Testis (tissue), 3 donors: ENCODE data around the gene BAD. TPM values are rescaled to one million over a fixed set of nuclear protein-coding genes. Genes with fewer than 3 reads are reported as not detected.

Source experiments
- DNase-seq: peaks from one replicate; pipeline ENCODE4 v3.0.0-alpha.2; 2019
- H3K27ac ChIP-seq, 2 donors: fragments of 200-600 bp; sonication (generic); one replicate each; pipeline ENCODE4 v1.5.1; 2019
- H3K27me3 ChIP-seq: fragments of 200-600 bp; sonication (generic); one replicate; pipeline ENCODE4 v1.5.1; 2019
- H3K36me3 ChIP-seq: fragments of 200-600 bp; sonication (generic); one replicate; pipeline ENCODE4 v1.5.1; 2017; ENCODE audit warnings: low read depth; ENCODE audit errors: missing control alignments
- H3K4me1 ChIP-seq: fragments of 200-600 bp; sonication (generic); one replicate; pipeline ENCODE4 v1.5.1; 2019
- H3K4me3 ChIP-seq, 2 donors: fragments of 200-600 bp; sonication (generic); one replicate each; pipeline ENCODE4 v1.5.1; 2017 to 2019
- H3K9me3 ChIP-seq: fragments of 200-600 bp; sonication (generic); one replicate; pipeline ENCODE4 v1.5.1; 2017
- POLR2A ChIP-seq: fragments of 450-650 bp; IDR thresholded peaks from one replicate; pipeline ENCODE4 v1.6.1; 2017; ENCODE audit warnings: antibody characterized with exemption, mild to moderate bottlenecking, moderate library complexity
- WGBS, 2 donors: methylation state at CpG; one replicate each; pipeline ENCODE4 v1.1.5; 2018; 5-methylcytosine and 5-hydroxymethylcytosine counted together
- intact Hi-C: fragments of 100-400 bp; cut with DNase I; formaldehyde crosslinking; loops from one replicate; pipeline ENCODE4 v1.15.1; 2023; ENCODE audit warnings: low total_unique reads
- polyA plus RNA-seq: library from polyadenylated mRNA; stranded (reverse); fragments of 350-450 nt; fragmentation: Illumina TruSeq; extraction: RNeasy Lipid Tissue Mini Kit (QIAGEN cat#74804); gene quantifications from one replicate; pipeline ENCODE4 v1.2.3, GENCODE V29; 2014; ENCODE audit warnings: low read depth, low replicate concordance; ENCODE audit not compliant: insufficient read depth
- total RNA-seq, 2 donors: library from RNA; depleted of rRNA; stranded (reverse); fragments of >200 nt; gene quantifications; one replicate each; pipeline ENCODE4 v1.2.3, GENCODE V29; 2016
- TF ChIP-seq, protein P1 (sequence below), 3 experiments: fragments of 450-650 bp in 2 of 3; fragments of 200-600 bp in 1 of 3; sonication (generic) in 1 of 3; IDR thresholded peaks; one replicate each; pipeline ENCODE4 v1.5.1; 2016 to 2019; ENCODE audit warnings: antibody characterized with exemption in 3 of 3, mild to moderate bottlenecking in 2 of 3, moderate library complexity in 1 of 3

BAD gene
- total and polyA plus RNA-seq, 3 donors from 2014 or later = 85.2 to 110 (median 88.7) TPM

DNA sequence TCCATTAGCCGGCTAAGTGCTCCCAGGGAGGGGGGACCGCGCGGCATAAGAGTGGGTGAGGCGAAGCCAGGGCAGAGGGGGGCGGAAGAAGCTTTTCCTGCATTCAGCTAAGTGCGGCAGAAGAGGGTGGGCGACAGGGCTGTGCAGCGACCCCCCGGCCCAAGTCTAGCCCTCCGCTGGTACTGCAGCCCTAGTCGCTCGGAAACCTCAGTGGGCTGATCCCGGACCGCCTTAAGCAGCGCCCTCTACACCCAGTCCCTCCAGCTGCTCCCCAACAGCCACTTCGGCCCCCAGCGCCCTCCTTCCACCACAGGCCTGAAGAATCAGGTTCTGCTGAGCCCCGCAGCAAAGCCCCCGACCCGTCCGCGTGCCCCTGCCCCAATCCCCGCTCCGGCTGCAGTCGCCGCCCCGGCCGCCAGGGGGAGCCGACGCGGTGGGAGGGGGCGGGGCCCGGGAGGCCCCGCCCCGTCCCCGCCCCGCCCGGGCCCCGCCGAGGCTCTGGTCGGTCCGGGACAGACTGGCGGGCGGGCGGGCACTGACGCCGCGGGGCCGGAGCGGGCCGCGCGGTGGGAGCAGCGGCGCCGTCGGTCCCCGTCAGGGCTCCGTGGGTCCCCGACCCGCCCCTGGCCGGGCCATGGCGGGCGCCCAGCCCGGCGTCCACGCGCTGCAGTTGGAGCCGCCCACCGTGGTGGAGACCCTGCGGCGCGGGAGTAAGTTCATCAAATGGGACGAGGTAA is 33.3 kb downstream of the BAD start, which contains the start of gene PLCB3:
TSS of gene PLCB3 (plus strand) at position 515 of the 737 bp plus-strand sequence. CDS start at position 635, 120 bp downstream.
- TF ChIP-seq, protein P1, sequence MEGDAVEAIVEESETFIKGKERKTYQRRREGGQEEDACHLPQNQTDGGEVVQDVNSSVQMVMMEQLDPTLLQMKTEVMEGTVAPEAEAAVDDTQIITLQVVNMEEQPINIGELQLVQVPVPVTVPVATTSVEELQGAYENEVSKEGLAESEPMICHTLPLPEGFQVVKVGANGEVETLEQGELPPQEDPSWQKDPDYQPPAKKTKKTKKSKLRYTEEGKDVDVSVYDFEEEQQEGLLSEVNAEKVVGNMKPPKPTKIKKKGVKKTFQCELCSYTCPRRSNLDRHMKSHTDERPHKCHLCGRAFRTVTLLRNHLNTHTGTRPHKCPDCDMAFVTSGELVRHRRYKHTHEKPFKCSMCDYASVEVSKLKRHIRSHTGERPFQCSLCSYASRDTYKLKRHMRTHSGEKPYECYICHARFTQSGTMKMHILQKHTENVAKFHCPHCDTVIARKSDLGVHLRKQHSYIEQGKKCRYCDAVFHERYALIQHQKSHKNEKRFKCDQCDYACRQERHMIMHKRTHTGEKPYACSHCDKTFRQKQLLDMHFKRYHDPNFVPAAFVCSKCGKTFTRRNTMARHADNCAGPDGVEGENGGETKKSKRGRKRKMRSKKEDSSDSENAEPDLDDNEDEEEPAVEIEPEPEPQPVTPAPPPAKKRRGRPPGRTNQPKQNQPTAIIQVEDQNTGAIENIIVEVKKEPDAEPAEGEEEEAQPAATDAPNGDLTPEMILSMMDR (IDR thresholded peaks at IDR 0.05) = peak; percentile 86 to 93 (median 87)
- TF ChIP-seq POLR2A = no peak
- DNase-seq = peak; percentile 69
- Histone ChIP-seq H3K9me3 (no peaks in the 10 kb centered on the region), H3K4me1 (peaks cover 30% of the 10 kb centered on the region), H3K36me3 (no peaks in the 10 kb centered on the region), H3K4me3 (peak within 1 kb of the TSS; percentile 83 to 84), H3K27ac (peak within 1 kb of the TSS; percentile 72), H3K27me3 (no peaks in the 10 kb centered on the region)
- 0 to 1% methylated on average over 3 to 63 of the region's 75 CpGs for WGBS, 2 donors
- intact Hi-C loops = no loop called here

DNA sequence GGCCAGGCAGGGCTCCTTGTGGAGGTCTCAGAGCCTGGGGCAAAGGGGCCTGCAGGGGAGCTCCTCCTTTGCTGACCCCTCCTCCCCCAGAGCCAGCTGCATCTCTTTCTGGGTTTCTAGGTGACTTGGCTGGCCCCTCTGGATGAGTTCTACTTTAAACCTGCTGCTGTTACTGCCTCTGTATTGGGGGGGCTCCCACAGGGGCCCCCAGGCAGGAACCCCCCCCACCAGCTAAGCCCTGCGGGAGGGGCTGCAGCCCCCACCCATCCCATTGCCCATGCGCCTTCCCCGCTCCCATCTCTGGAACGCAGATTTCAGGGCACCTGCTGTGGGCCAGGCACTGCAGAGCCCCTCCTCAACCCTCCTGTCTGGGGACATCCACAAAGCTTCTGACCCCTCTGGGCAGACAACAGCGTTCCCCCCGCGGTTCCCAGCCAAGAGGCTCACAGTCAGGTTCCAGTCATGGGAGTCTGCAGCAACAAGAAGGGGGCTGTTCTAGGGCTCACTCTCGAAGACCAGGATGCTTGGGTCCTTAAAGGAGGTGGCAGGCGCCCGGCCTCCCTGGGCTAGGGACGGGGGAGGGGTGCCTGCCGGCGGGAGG is 34.0 kb downstream of the BAD start:
- Histone ChIP-seq H3K4me3 (peak overlapping the region in 1 of 2 donors; percentile 61), H3K9me3 (no peaks in the 10 kb centered on the region), H3K27ac (peak overlapping the region in 1 of 2 donors; percentile 11), H3K27me3 (no peaks in the 10 kb centered on the region), H3K36me3 (no peaks in the 10 kb centered on the region), H3K4me1 (peaks cover 35% of the 10 kb centered on the region)
- 21% methylated on average over 13 of the region's 13 CpGs; no CpG with 5 or more reads in 1 of the 2 donors for WGBS, 2 donors
- DNase-seq = no peak
- intact Hi-C loops = no loop called here
- TF ChIP-seq POLR2A = no peak
- TF ChIP-seq, protein P1 (IDR thresholded peaks at IDR 0.05) = no peak

DNA sequence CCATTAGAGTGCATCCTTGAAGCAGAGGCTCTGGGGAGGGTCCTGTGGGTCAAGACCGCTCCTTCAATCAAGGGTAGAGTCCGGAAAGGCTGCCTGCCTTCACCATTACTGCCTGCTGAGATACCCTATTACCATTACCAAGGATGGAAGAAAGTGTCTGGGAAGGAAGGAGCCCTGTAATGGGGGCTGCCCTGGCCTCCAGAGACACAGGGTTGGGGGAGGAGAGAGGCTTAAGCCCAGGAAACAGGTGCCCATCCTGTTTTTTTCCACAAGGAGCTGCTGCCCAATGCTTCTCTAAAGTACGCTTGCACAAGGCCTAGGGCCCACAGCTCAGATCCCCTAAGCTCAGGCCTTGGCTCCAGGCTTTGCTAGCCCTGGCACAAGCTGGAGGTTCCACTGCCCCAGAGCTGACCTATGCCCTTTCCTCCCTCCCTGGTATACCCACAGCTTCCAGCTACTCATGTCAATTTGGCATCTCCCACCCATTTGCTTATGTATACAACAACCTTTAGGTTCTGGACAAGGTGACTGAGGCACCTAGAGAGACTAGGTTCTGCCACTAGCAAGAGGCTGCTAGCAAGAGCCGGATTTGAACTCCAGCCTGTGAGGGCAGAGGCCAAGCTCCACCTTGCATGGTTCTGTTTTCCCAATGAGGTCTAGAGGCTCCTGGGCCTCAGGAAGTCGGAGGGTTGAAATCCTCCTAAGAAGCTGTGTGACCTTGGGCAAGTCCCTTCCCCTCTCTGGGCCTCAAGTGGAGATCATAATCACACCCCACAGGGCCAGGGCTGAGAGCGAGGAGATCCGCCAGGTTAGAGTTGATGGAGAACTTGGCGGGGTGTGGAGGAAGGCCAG is 34.7 kb downstream of the BAD start:
- Histone ChIP-seq H3K4me1 (peaks cover 42% of the 10 kb centered on the region), H3K27me3 (no peaks in the 10 kb centered on the region), H3K4me3 (no peak overlapping the region), H3K9me3 (no peaks in the 10 kb centered on the region), H3K36me3 (no peaks in the 10 kb centered on the region), H3K27ac (no peak overlapping the region)
- intact Hi-C loops = no loop called here
- 76 to 88% methylated on average over 5 to 8 of the region's 8 CpGs for WGBS, 2 donors
- no peak for DNase-seq
- TF ChIP-seq, protein P1 (IDR thresholded peaks at IDR 0.05) = no peak
- no peak for TF ChIP-seq POLR2A

DNA sequence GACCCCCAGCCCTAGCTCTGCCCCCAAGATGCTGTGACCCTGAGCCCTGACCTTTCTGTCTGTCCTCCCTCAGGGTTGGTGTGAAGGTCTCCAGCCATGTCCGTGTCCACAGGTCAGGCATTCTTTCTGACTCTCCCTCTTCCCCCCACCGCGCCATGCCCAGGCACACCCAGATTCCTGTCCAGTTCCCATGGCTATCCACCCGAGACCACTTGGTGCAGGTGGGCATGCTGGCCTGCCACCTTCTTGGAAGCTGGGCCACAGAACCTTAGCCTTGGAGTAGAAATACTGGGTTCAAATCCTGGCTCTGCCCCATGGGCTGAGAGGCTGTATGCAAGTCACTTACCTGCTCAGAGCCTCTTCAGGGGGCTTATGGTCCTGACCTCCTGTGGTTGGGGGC is 35.4 kb downstream of the BAD start:
- Histone ChIP-seq H3K4me1 (peaks cover 44% of the 10 kb centered on the region), H3K4me3 (no peak overlapping the region), H3K27ac (no peak overlapping the region), H3K36me3 (no peaks in the 10 kb centered on the region), H3K9me3 (no peaks in the 10 kb centered on the region), H3K27me3 (no peaks in the 10 kb centered on the region)
- WGBS, 2 donors = 94 to 96% methylated on average over 4 of the region's 4 CpGs
- DNase-seq = no peak
- intact Hi-C loops = no loop called here
- TF ChIP-seq, protein P1 (IDR thresholded peaks at IDR 0.05) = no peak
- no peak for TF ChIP-seq POLR2A
